Activated T-cell treated with anti-CD3 and anti-CD28 coated beads, Interleukin-2, amount 50 U/mL, for 4 hours (primary cell): Measurements from ENCODE around the gene PEX14. TPM values are rescaled to one million over a fixed set of nuclear protein-coding genes. Genes with fewer than 3 reads are reported as not detected.

Experiments used
- ATAC-seq, 2 donors: fragments of 200-7000 bp; cut with Tn5 transposase; one replicate each; pipeline ENCODE4 v1.10.0; 2021
- DNase-seq: peaks from one replicate; pipeline ENCODE4 v3.0.0-alpha.2; 2020
- H3K27me3 Mint-ChIP-seq: one replicate; pipeline ENCODE4 v1.8.0; 2021; ENCODE audit warnings: low read depth, mixed read lengths
- H3K36me3 Mint-ChIP-seq: one replicate; pipeline ENCODE4 v1.8.0; 2022; ENCODE audit warnings: mixed read lengths; ENCODE audit not compliant: insufficient read depth
- H3K4me1 Mint-ChIP-seq: one replicate; pipeline ENCODE4 v1.8.0; 2021; ENCODE audit warnings: low read depth, mixed read lengths
- H3K4me3 Mint-ChIP-seq: one replicate; pipeline ENCODE4 v1.8.0; 2021; ENCODE audit warnings: mild to moderate bottlenecking, moderate library complexity, mixed read lengths
- H3K9me3 Mint-ChIP-seq: one replicate; pipeline ENCODE4 v1.8.0; 2021; ENCODE audit warnings: mixed read lengths
- total RNA-seq, 3 donors: library from RNA; stranded (reverse); gene quantifications; one replicate each; pipeline ENCODE4 v1.2.1, GENCODE V29; 2021

The PEX14 gene
- total RNA-seq, 3 donors from 2014 or later, result 21.6 to 23.4 (median 22.2) TPM

- DNase-seq (no peak), ATAC-seq (no peak)
- Mint-ChIP-seq H3K36me3 (peaks cover 5% of the 10 kb centered on the region), H3K4me1 (no peaks in the 10 kb centered on the region), H3K4me3 (no peak overlapping the region), H3K27me3 (no peaks in the 10 kb centered on the region), H3K9me3 (no peaks in the 10 kb centered on the region)
These were observed 176.6 kb downstream of the PEX14 start for GRCh38 chr1:10651389-10651766.

- H3K27me3 Mint-ChIP-seq, result no peaks in the 10 kb centered on the region
- no peak for ATAC-seq
- H3K4me3 Mint-ChIP-seq, result no peak overlapping the region
These were observed 177.0 kb downstream of the PEX14 start for GRCh38 chr1:10651793-10652192.

GRCh38 chr1:10652626-10653025 lies 177.9 kb downstream of the PEX14 start:
- H3K9me3 Mint-ChIP-seq, result no peaks in the 10 kb centered on the region
- no peaks in the 10 kb centered on the region for H3K27me3 Mint-ChIP-seq
- peaks cover 5% of the 10 kb centered on the region for H3K36me3 Mint-ChIP-seq
- H3K4me3 Mint-ChIP-seq, result no peak overlapping the region
- no peak for ATAC-seq
- H3K4me1 Mint-ChIP-seq, result no peaks in the 10 kb centered on the region
- DNase-seq, result no peak

More at GRCh38 chr1:10651793-10652192, 177.0 kb downstream of the PEX14 start:
- no peaks in the 10 kb centered on the region for H3K9me3 Mint-ChIP-seq
- H3K36me3 Mint-ChIP-seq, result peaks cover 5% of the 10 kb centered on the region
- no peak for DNase-seq
- no peaks in the 10 kb centered on the region for H3K4me1 Mint-ChIP-seq

- H3K4me1 Mint-ChIP-seq, result no peaks in the 10 kb centered on the region
- H3K36me3 Mint-ChIP-seq, result peaks cover 5% of the 10 kb centered on the region
- DNase-seq (no peak), ATAC-seq (no peak)
- no peak overlapping the region for H3K4me3 Mint-ChIP-seq
- no peaks in the 10 kb centered on the region for H3K9me3 Mint-ChIP-seq
- H3K27me3 Mint-ChIP-seq, result no peaks in the 10 kb centered on the region
These were observed 178.8 kb downstream of the PEX14 start for GRCh38 chr1:10653370-10654125.

GRCh38 chr1:10655002-10655401 lies 180.3 kb downstream of the PEX14 start:
- no peak for ATAC-seq
- no peak for DNase-seq
- H3K27me3 Mint-ChIP-seq, result no peaks in the 10 kb centered on the region
- H3K4me1 Mint-ChIP-seq, result no peaks in the 10 kb centered on the region
- no peaks in the 10 kb centered on the region for H3K9me3 Mint-ChIP-seq
- H3K4me3 Mint-ChIP-seq, result no peak overlapping the region
- H3K36me3 Mint-ChIP-seq, result peaks cover 5% of the 10 kb centered on the region

- Mint-ChIP-seq H3K4me3 (no peak overlapping the region), H3K4me1 (no peaks in the 10 kb centered on the region), H3K27me3 (no peaks in the 10 kb centered on the region), H3K36me3 (peaks cover 5% of the 10 kb centered on the region), H3K9me3 (no peaks in the 10 kb centered on the region)
- no peak for DNase-seq
- no peak for ATAC-seq
These were observed 181.7 kb downstream of the PEX14 start for GRCh38 chr1:10656431-10656830.

GRCh38 chr1:10657088-10657847 lies 182.5 kb downstream of the PEX14 start:
- H3K36me3 Mint-ChIP-seq, result peaks cover 5% of the 10 kb centered on the region
- DNase-seq, result no peak
- H3K9me3 Mint-ChIP-seq, result no peaks in the 10 kb centered on the region
- no peak overlapping the region for H3K4me3 Mint-ChIP-seq
- no peaks in the 10 kb centered on the region for H3K27me3 Mint-ChIP-seq
- H3K4me1 Mint-ChIP-seq, result no peaks in the 10 kb centered on the region
- ATAC-seq, result no peak

- H3K4me3 Mint-ChIP-seq, result no peak overlapping the region
- H3K36me3 Mint-ChIP-seq, result peaks cover 5% of the 10 kb centered on the region
- H3K4me1 Mint-ChIP-seq, result no peaks in the 10 kb centered on the region
- no peaks in the 10 kb centered on the region for H3K9me3 Mint-ChIP-seq
- no peaks in the 10 kb centered on the region for H3K27me3 Mint-ChIP-seq
- DNase-seq (no peak), ATAC-seq (no peak)
These were observed 183.8 kb downstream of the PEX14 start for GRCh38 chr1:10658396-10659066.

GRCh38 chr1:10659218-10659617 lies 184.5 kb downstream of the PEX14 start:
- Mint-ChIP-seq H3K9me3 (no peaks in the 10 kb centered on the region), H3K36me3 (peaks cover 2% of the 10 kb centered on the region)

GRCh38 chr1:10659646-10660540 lies 185.1 kb downstream of the PEX14 start:
- no peak overlapping the region for H3K4me3 Mint-ChIP-seq
- H3K36me3 Mint-ChIP-seq, result no peaks in the 10 kb centered on the region
- DNase-seq, result no peak
- ATAC-seq, result no peak
- no peaks in the 10 kb centered on the region for H3K27me3 Mint-ChIP-seq
- no peaks in the 10 kb centered on the region for H3K9me3 Mint-ChIP-seq
- H3K4me1 Mint-ChIP-seq, result no peaks in the 10 kb centered on the region

More at GRCh38 chr1:10659218-10659617, 184.5 kb downstream of the PEX14 start:
- no peak for ATAC-seq
- no peak overlapping the region for H3K4me3 Mint-ChIP-seq
- H3K4me1 Mint-ChIP-seq, result no peaks in the 10 kb centered on the region
- no peak for DNase-seq
- H3K27me3 Mint-ChIP-seq, result no peaks in the 10 kb centered on the region

GRCh38 chr1:10661453-10661852 lies 186.7 kb downstream of the PEX14 start:
- DNase-seq (no peak), ATAC-seq (no peak)
- H3K36me3 Mint-ChIP-seq, result peaks cover 2% of the 10 kb centered on the region
- H3K4me1 Mint-ChIP-seq, result no peaks in the 10 kb centered on the region
- no peak overlapping the region for H3K4me3 Mint-ChIP-seq
- no peaks in the 10 kb centered on the region for H3K9me3 Mint-ChIP-seq
- no peaks in the 10 kb centered on the region for H3K27me3 Mint-ChIP-seq

- no peaks in the 10 kb centered on the region for H3K4me1 Mint-ChIP-seq
- H3K4me3 Mint-ChIP-seq, result no peak overlapping the region
- no peak for ATAC-seq
- no peaks in the 10 kb centered on the region for H3K27me3 Mint-ChIP-seq
- no peak for DNase-seq
- peaks cover 2% of the 10 kb centered on the region for H3K36me3 Mint-ChIP-seq
- H3K9me3 Mint-ChIP-seq, result no peaks in the 10 kb centered on the region
These were observed 187.4 kb downstream of the PEX14 start for GRCh38 chr1:10662090-10662688.

- ATAC-seq, result no peak
- Mint-ChIP-seq H3K4me3 (no peak overlapping the region), H3K27me3 (no peaks in the 10 kb centered on the region)
These were observed 188.3 kb downstream of the PEX14 start for GRCh38 chr1:10662824-10663677.

More at GRCh38 chr1:10662824-10663677, 188.3 kb downstream of the PEX14 start:
- DNase-seq, result no peak
- H3K4me1 Mint-ChIP-seq, result no peaks in the 10 kb centered on the region
- H3K9me3 Mint-ChIP-seq, result no peaks in the 10 kb centered on the region
- peaks cover 2% of the 10 kb centered on the region for H3K36me3 Mint-ChIP-seq
